Neural cell (in vitro differentiated cells): ENCODE measurements around the gene RNPEPL1.

Experiments
- CTCF ChIP-seq: fragments of 450-650 bp; IDR thresholded peaks from 2 replicates; pipeline ENCODE4 v1.5.1; 2014; ENCODE audit warnings: antibody characterized with exemption, mild to moderate bottlenecking, moderate library complexity; ENCODE audit not compliant: poor library complexity, severe bottlenecking
- EZH2 ChIP-seq: fragments of 200-600, 300-800 bp; shearing (Covaris generic), sonication (generic); IDR thresholded peaks from 2 replicates; pipeline ENCODE4 v1.6.1; 2014; ENCODE audit warnings: antibody characterized with exemption, low read length, borderline replicate concordance, mild to moderate bottlenecking; ENCODE audit not compliant: insufficient read depth, poor library complexity, severe bottlenecking
- TAF1 ChIP-seq: IDR thresholded peaks from 2 replicates; pipeline ENCODE4 v1.6.1; 2012; ENCODE audit warnings: low read depth

GRCh38 chr2:240628507-240628807, 60.2 kb downstream of the RNPEPL1 start:
- TF ChIP-seq CTCF (no peak), TAF1 (no peak), EZH2 (no peak)
